Suprapubic skin (tissue), 4 donors: ENCODE results near the gene TUBB8B. TPM values are rescaled to one million over a fixed set of nuclear protein-coding genes. Genes with fewer than 3 reads are reported as not detected.
"Not testable (repeated sequence)": the region's sequence is repeated elsewhere in the genome, so short reads cannot be mapped to it uniquely, and the experiment has no call there.

Experiments used
- DNase-seq, 2 donors: peaks; one replicate each; pipeline ENCODE4 v3.0.0-alpha.2; 2019; ENCODE audit warnings: low spot score in 2 of 2
- H3K27ac ChIP-seq: fragments of 200-600 bp; sonication (generic); one replicate; pipeline ENCODE4 v1.5.1; 2019
- H3K27me3 ChIP-seq: fragments of 200-600 bp; sonication (generic); one replicate; pipeline ENCODE4 v1.5.1; 2019
- H3K36me3 ChIP-seq: fragments of 200-600 bp; sonication (generic); one replicate; pipeline ENCODE4 v1.5.1; 2019
- H3K4me1 ChIP-seq: fragments of 200-600 bp; sonication (generic); one replicate; pipeline ENCODE4 v1.5.1; 2019
- H3K4me3 ChIP-seq: fragments of 200-600 bp; sonication (generic); one replicate; pipeline ENCODE4 v1.5.1; 2019; ENCODE audit warnings: mild to moderate bottlenecking
- H3K9me3 ChIP-seq: fragments of 200-600 bp; sonication (generic); one replicate; pipeline ENCODE4 v1.5.1; 2019
- CTCF ChIP-seq, 2 donors: fragments of 200-600 bp in 1 of 2; fragments of 450-650 bp in 1 of 2; sonication (generic) in 1 of 2; IDR thresholded peaks; one replicate each; pipeline ENCODE4 v1.5.1; 2016 to 2019; ENCODE audit warnings: antibody characterized with exemption in 2 of 2, mild to moderate bottlenecking in 1 of 2, moderate library complexity in 1 of 2
- WGBS: methylation state at CpG from one replicate; pipeline ENCODE4 v1.1.5; 2018; 5-methylcytosine and 5-hydroxymethylcytosine counted together
- total RNA-seq, 4 donors: library from RNA; depleted of rRNA; stranded (reverse); fragments of >200 nt; gene quantifications; one replicate each; pipeline ENCODE4 v1.1.0, GENCODE V29; 2016

TUBB8B gene
- total RNA-seq = not detected

- not testable (repeated sequence) for H3K27me3 ChIP-seq, H3K27ac ChIP-seq, H3K36me3 ChIP-seq, H3K9me3 ChIP-seq, H3K4me1 ChIP-seq, DNase-seq, H3K4me3 ChIP-seq
- 91% methylated on average over 5 of the region's 37 CpGs for WGBS
Measured at GRCh38 chr18:49176-49665, at the start of gene TUBB8B. TSS of gene TUBB8B (minus strand) at chr18:49615. CDS start at chr18:49557, 58 bp downstream.

- H3K9me3 ChIP-seq, H3K4me3 ChIP-seq, DNase-seq, H3K27me3 ChIP-seq, H3K27ac ChIP-seq, H3K36me3 ChIP-seq, H3K4me1 ChIP-seq: not testable (repeated sequence)
- no CpG with 5 or more reads among the region's 31 CpGs for WGBS
- peak in 1 of 2 donors; percentile 29 for TF ChIP-seq CTCF (IDR thresholded peaks at IDR 0.05)
Measured at GRCh38 chr18:97252-97914, 48.0 kb upstream of the TUBB8B start.

GRCh38 chr18:96767-97131, 47.3 kb upstream of the TUBB8B start:
- not testable (repeated sequence) for H3K9me3 ChIP-seq, H3K27me3 ChIP-seq, H3K36me3 ChIP-seq, H3K4me3 ChIP-seq, H3K4me1 ChIP-seq, H3K27ac ChIP-seq, DNase-seq
- 79% methylated on average over 6 of the region's 20 CpGs for WGBS

GRCh38 chr18:96101-96766, 46.8 kb upstream of the TUBB8B start:
- 80% methylated on average over 2 of the region's 37 CpGs for whole genome bisulfite sequencing

GRCh38 chr18:95580-95979, 46.2 kb upstream of the TUBB8B start:
- H3K27me3 ChIP-seq, H3K27ac ChIP-seq, DNase-seq, H3K4me1 ChIP-seq, H3K9me3 ChIP-seq, H3K4me3 ChIP-seq, H3K36me3 ChIP-seq: not testable (repeated sequence)
- 90% methylated on average over 16 of the region's 18 CpGs for WGBS

More at GRCh38 chr18:96101-96766, 46.8 kb upstream of the TUBB8B start:
- not testable (repeated sequence) for H3K4me3 ChIP-seq, H3K27me3 ChIP-seq, H3K4me1 ChIP-seq, H3K36me3 ChIP-seq, H3K27ac ChIP-seq, DNase-seq, H3K9me3 ChIP-seq

GRCh38 chr18:93897-94408, 44.5 kb upstream of the TUBB8B start:
- H3K36me3 ChIP-seq, DNase-seq, H3K9me3 ChIP-seq, H3K27ac ChIP-seq, H3K27me3 ChIP-seq, H3K4me3 ChIP-seq, H3K4me1 ChIP-seq: not testable (repeated sequence)
- WGBS = 60% methylated on average over 6 of the region's 6 CpGs

GRCh38 chr18:91561-91960, 42.1 kb upstream of the TUBB8B start:
- H3K4me3 ChIP-seq, DNase-seq, H3K4me1 ChIP-seq, H3K27me3 ChIP-seq, H3K36me3 ChIP-seq, H3K27ac ChIP-seq, H3K9me3 ChIP-seq: not testable (repeated sequence)
- WGBS = 83% methylated on average over 1 of the region's 1 CpG

GRCh38 chr18:90396-91193, 41.2 kb upstream of the TUBB8B start:
- 79% methylated on average over 17 of the region's 17 CpGs for WGBS
- H3K27ac ChIP-seq, H3K27me3 ChIP-seq, H3K4me1 ChIP-seq, H3K9me3 ChIP-seq, H3K36me3 ChIP-seq, H3K4me3 ChIP-seq, DNase-seq: not testable (repeated sequence)

GRCh38 chr18:89124-89523, 39.7 kb upstream of the TUBB8B start:
- not testable (repeated sequence) for H3K27me3 ChIP-seq, DNase-seq, H3K4me3 ChIP-seq, H3K27ac ChIP-seq, H3K36me3 ChIP-seq, H3K9me3 ChIP-seq, H3K4me1 ChIP-seq
- no CpG with 5 or more reads among the region's 6 CpGs for WGBS

- H3K9me3 ChIP-seq, H3K27ac ChIP-seq, H3K36me3 ChIP-seq, DNase-seq, H3K4me1 ChIP-seq, H3K27me3 ChIP-seq, H3K4me3 ChIP-seq: not testable (repeated sequence)
- 85% methylated on average over 11 of the region's 12 CpGs for WGBS
Measured at GRCh38 chr18:84801-85200, 35.4 kb upstream of the TUBB8B start.

- WGBS = 70% methylated on average over 11 of the region's 11 CpGs
- DNase-seq = not testable (repeated sequence)
Measured at GRCh38 chr18:82626-83209, 33.3 kb upstream of the TUBB8B start.

GRCh38 chr18:80881-81280, 31.5 kb upstream of the TUBB8B start:
- not testable (repeated sequence) for DNase-seq, H3K36me3 ChIP-seq, H3K27ac ChIP-seq, H3K27me3 ChIP-seq, H3K4me3 ChIP-seq, H3K4me1 ChIP-seq, H3K9me3 ChIP-seq
- WGBS = 67% methylated on average over 2 of the region's 2 CpGs

More at GRCh38 chr18:82626-83209, 33.3 kb upstream of the TUBB8B start:
- H3K4me3 ChIP-seq, H3K27me3 ChIP-seq, H3K36me3 ChIP-seq, H3K27ac ChIP-seq, H3K4me1 ChIP-seq, H3K9me3 ChIP-seq: not testable (repeated sequence)
